ENCODE data around the gene KCNQ1. TPM values are rescaled to one million over a fixed set of nuclear protein-coding genes. Genes with fewer than 3 reads are reported as not detected.

Gene KCNQ1
- total RNA-seq, 1 donor from 2014 or later = 0.16 TPM

DNA sequence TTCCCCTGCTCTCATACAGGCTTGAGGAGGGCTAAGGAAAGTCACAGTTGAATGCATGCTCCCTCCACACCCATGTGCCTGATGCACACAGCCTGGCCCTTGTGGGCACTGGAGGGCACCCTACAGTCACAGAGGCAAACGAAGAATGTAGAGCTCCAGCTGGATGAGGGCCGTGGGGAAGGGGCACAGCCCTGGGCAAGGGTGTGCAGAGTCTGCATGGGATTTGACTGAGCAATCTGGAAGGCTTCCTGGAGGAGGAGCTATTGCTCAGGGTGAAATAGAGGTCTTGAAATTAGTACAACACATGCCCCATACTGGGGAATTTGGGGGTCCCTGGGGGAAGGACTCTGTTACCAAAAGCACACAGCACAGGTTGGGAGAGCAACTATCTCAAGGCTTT is 64.0 kb downstream of the KCNQ1 start:
- Mint-ChIP-seq H3K27ac (ENCODE audit: unreplicated experiment) (no peak overlapping the region), H3K27me3 (ENCODE audit: unreplicated experiment) (peaks cover 39% of the 10 kb centered on the region), H3K4me1 (ENCODE audit: unreplicated experiment) (no peaks in the 10 kb centered on the region), H3K9me3 (ENCODE audit: unreplicated experiment) (no peaks in the 10 kb centered on the region), H3K4me3 (ENCODE audit: unreplicated experiment) (no peak overlapping the region), H3K36me3 (ENCODE audit: unreplicated experiment) (no peaks in the 10 kb centered on the region)
- TF ChIP-seq, protein P1, sequence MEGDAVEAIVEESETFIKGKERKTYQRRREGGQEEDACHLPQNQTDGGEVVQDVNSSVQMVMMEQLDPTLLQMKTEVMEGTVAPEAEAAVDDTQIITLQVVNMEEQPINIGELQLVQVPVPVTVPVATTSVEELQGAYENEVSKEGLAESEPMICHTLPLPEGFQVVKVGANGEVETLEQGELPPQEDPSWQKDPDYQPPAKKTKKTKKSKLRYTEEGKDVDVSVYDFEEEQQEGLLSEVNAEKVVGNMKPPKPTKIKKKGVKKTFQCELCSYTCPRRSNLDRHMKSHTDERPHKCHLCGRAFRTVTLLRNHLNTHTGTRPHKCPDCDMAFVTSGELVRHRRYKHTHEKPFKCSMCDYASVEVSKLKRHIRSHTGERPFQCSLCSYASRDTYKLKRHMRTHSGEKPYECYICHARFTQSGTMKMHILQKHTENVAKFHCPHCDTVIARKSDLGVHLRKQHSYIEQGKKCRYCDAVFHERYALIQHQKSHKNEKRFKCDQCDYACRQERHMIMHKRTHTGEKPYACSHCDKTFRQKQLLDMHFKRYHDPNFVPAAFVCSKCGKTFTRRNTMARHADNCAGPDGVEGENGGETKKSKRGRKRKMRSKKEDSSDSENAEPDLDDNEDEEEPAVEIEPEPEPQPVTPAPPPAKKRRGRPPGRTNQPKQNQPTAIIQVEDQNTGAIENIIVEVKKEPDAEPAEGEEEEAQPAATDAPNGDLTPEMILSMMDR (IDR thresholded peaks at IDR 0.05) = no peak
- no peak for DNase-seq (ENCODE audit: extremely low spot score, unreplicated experiment)

DNA sequence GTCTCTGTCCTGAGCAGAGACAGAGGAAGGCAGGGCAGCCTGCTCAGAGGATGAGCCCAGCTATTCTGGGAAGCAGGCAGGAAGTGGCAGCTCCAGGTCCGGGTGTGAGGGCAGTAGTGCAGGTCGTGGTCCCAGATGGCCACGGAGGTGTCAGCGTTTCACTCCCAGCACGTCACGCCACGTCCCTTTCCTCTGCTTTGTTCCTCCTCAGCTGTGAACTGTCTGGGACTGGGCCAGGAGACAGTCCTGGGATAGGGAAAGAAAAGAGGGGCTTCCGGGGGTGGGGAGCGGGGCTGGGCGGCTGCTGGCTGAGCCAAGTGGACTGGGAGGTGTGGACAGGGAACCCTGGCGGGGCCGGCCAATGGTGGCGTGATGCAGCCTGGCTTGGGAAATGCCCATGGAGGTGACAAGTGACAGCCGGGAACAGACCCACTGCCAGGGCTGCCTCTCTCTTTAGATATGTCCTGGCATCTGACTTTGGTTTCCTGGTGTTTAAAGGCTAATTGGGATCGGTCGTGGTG is 64.7 kb downstream of the KCNQ1 start:
- peak; percentile 80 for DNase-seq (ENCODE audit: extremely low spot score, unreplicated experiment)
- Mint-ChIP-seq H3K27ac (ENCODE audit: unreplicated experiment) (no peak overlapping the region), H3K36me3 (ENCODE audit: unreplicated experiment) (no peaks in the 10 kb centered on the region), H3K4me3 (ENCODE audit: unreplicated experiment) (no peak overlapping the region), H3K27me3 (ENCODE audit: unreplicated experiment) (peaks cover 35% of the 10 kb centered on the region), H3K4me1 (ENCODE audit: unreplicated experiment) (no peaks in the 10 kb centered on the region), H3K9me3 (ENCODE audit: unreplicated experiment) (no peaks in the 10 kb centered on the region)
- TF ChIP-seq, protein P1 (IDR thresholded peaks at IDR 0.05) = no peak

DNA sequence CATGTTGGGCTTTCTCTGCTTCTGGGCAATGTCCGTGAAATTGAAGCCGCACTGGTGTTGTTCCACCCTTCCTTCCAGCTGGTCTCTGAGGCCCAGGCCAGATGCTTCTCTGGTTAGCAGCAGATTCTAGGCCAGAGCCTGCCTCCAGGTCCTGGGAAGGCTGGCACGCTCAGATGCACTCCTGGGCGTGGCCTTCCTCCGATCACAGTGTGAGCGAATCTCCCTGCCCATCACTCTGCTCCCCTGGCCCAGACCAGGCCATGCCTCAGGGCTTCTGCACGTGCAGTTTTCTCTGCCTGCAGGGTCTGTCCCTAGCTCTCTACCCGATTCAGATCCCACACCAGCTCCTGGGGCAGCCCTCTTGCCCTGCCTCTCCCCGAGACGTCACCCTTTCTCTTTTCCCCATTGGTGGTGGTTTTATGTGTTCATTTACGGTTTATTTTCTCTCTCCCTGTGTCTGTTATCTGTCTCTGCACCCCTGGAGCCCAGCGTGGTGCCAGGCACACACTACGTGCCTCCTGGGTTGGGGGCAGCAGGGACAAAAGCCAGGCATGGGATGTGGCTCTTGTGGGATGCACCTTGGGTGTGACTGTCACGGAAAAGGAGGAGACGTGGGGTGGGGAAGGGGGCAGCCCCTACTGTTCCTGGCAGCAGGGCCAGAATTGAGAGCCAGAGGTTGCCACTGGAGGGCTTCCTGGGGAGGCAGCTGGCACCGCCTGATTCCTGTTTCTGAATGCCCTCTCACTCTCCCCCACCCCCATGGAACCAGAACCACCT is 66.0 kb downstream of the KCNQ1 start:
- H3K27ac Mint-ChIP-seq (ENCODE audit: unreplicated experiment) = no peak overlapping the region
- no peaks in the 10 kb centered on the region for H3K36me3 Mint-ChIP-seq (ENCODE audit: unreplicated experiment)
- peak; percentile 75 for DNase-seq (ENCODE audit: extremely low spot score, unreplicated experiment)
- no peaks in the 10 kb centered on the region for H3K9me3 Mint-ChIP-seq (ENCODE audit: unreplicated experiment)
- H3K4me3 Mint-ChIP-seq (ENCODE audit: unreplicated experiment) = no peak overlapping the region
- no peaks in the 10 kb centered on the region for H3K4me1 Mint-ChIP-seq (ENCODE audit: unreplicated experiment)
- TF ChIP-seq, protein P1 (IDR thresholded peaks at IDR 0.05) = no peak
- H3K27me3 Mint-ChIP-seq (ENCODE audit: unreplicated experiment) = peaks cover 25% of the 10 kb centered on the region

DNA sequence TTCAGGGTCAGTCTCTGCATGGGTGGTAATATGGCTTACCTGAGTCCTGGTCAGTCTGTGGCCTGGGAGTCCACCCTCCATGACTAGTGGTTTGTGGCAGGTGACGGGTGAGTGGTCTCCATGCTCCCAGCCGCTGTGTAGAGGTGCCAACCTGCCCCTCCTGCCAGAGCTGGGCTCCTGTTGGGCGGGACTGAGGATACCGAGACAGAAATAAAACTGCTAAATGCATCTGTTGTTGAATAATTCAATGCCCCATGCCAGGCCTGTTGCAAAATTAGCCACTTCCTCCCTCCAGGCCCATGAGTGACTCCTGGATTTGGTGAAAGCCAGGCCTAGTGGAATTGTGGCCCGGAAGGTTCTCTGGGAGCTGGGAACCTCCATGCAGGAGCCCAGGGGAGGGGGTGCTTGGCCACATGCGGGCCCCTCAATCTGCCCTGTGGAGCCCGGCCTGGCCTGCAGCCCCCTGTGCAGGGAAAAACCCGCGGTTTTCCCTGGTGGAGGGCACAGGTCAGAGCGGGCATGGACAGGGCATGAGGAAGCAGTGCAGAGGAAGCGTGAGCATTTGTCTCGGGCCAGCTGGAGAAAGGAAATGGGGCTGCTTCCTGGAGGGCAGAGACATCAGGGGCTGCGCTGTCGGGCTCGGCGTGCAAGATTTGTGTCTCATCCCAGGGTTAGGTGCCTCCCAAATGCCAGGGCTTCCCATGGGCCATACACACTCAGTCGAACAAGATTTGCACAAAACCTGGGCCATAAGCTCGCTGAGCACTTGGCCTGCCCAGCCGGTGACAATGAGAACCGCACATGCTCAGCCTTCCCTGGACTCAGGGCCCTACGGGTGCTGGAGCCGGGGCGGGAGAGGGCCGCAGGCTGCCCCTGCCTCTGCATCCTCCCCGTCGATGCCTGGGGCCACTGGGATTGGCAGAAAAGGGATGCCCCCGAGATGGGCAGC is 66.9 kb downstream of the KCNQ1 start:
- DNase-seq (ENCODE audit: extremely low spot score, unreplicated experiment) = peak; percentile 78
- no peak overlapping the region for H3K4me3 Mint-ChIP-seq (ENCODE audit: unreplicated experiment)
- no peaks in the 10 kb centered on the region for H3K9me3 Mint-ChIP-seq (ENCODE audit: unreplicated experiment)
- peaks cover 16% of the 10 kb centered on the region for H3K27me3 Mint-ChIP-seq (ENCODE audit: unreplicated experiment)
- no peak overlapping the region for H3K27ac Mint-ChIP-seq (ENCODE audit: unreplicated experiment)
- no peaks in the 10 kb centered on the region for H3K36me3 Mint-ChIP-seq (ENCODE audit: unreplicated experiment)
- TF ChIP-seq, protein P1 (IDR thresholded peaks at IDR 0.05) = no peak
- H3K4me1 Mint-ChIP-seq (ENCODE audit: unreplicated experiment) = no peaks in the 10 kb centered on the region

All from osteocyte (in vitro differentiated cells).